ENCODE measurements around the gene CUEDC2.

Gene CUEDC2

DNA sequence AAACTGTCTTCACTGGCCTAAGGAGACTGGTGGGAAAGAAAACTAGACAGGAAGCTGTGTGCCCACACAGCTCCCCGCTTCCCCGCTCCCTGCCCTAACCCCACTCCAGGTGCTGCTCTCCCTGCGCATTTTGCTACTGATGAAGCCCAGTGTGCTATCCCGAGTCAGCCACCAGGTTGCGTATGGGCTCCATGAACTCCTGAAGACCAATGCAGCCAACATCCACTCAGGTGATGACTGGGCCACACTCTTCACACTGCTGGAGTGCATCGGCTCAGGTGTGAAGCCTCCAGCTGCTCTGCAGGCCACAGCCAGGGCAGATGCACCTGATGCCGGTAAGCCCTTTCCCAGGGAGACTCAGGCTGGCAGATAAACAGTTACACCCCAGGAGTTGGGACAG, 57.1 kb downstream of the CUEDC2 start (continued):
- TF ChIP-seq, protein P1, sequence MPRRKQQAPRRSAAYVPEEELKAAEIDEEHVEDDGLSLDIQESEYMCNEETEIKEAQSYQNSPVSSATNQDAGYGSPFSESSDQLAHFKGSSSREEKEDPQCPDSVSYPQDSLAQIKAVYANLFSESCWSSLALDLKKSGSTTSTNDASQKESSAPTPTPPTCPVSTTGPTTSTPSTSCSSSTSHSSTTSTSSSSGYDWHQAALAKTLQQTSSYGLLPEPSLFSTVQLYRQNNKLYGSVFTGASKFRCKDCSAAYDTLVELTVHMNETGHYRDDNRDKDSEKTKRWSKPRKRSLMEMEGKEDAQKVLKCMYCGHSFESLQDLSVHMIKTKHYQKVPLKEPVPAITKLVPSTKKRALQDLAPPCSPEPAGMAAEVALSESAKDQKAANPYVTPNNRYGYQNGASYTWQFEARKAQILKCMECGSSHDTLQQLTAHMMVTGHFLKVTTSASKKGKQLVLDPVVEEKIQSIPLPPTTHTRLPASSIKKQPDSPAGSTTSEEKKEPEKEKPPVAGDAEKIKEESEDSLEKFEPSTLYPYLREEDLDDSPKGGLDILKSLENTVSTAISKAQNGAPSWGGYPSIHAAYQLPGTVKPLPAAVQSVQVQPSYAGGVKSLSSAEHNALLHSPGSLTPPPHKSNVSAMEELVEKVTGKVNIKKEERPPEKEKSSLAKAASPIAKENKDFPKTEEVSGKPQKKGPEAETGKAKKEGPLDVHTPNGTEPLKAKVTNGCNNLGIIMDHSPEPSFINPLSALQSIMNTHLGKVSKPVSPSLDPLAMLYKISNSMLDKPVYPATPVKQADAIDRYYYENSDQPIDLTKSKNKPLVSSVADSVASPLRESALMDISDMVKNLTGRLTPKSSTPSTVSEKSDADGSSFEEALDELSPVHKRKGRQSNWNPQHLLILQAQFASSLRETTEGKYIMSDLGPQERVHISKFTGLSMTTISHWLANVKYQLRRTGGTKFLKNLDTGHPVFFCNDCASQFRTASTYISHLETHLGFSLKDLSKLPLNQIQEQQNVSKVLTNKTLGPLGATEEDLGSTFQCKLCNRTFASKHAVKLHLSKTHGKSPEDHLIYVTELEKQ (tag by site-specific recombination; IDR thresholded peaks at IDR 0.05; ENCODE audit: borderline replicate concordance): no peak
- TF ChIP-seq REPIN1 (tag by site-specific recombination; IDR thresholded peaks at IDR 0.05; ENCODE audit: low read depth): no peak
- no peak for TF ChIP-seq ZNF146 (tag by site-specific recombination; IDR thresholded peaks at IDR 0.05)
- no peak for TF ChIP-seq IKZF3 (tag by site-specific recombination; IDR thresholded peaks at IDR 0.05)
